ENCODE measurements around the gene RCC1.
"Not testable (repeated sequence)": the region's sequence is repeated elsewhere in the genome, so short reads cannot be mapped to it uniquely, and the experiment has no call there.

RCC1 gene

DNA sequence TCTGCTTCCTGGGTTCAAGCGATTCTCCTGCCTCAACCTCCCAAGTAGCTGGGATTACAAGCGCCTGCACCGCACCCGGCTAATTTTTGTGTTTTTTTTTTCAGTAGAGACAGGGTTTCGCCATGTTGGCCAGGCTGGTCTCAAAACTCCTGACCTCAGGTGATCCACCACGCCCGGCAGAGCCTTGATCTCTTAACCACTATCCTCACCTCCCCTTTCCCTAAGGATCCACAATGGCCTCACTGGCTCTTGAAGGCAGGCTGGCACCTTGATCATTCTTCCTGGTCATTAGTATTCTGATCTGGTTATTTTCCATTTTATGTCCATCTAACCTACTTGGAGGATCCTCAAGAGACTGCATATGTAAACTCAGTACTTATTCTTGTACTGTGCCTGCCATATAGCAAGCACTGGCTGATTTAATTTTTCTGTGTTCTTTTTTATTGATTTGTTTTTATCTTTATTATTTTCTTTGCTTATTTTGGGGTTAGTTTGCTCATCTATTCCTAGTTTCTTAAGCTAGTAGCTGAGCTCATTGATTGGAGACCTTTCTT, 6.3 kb downstream of the RCC1 start:
- peak in 1 of 2 experiments; percentile 28 for DNase-seq

DNA sequence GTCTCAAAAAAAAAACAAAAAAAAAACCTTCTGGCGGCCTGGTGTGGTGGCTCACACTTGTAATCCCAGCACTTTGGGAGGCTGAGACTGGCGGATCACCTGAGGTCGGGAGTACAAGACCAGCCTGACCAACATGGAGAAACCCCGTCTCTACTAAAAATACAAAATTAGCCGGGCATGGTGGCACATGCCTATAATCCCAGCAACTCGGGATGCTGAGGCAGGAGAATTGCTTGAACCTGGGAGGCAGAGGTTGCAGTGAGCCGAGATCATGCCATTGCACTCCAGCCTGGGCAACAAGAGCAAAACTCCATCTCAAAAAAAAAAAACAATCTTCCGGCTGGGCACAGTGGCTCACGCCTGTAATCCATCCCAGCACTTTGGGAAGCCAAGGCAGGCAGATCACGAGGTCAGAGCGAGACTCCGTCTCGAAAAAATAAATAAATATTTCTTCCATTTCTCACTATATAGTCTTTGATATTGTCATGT, 8.6 kb downstream of the RCC1 start:
- DNase-seq = not testable (repeated sequence)

DNA sequence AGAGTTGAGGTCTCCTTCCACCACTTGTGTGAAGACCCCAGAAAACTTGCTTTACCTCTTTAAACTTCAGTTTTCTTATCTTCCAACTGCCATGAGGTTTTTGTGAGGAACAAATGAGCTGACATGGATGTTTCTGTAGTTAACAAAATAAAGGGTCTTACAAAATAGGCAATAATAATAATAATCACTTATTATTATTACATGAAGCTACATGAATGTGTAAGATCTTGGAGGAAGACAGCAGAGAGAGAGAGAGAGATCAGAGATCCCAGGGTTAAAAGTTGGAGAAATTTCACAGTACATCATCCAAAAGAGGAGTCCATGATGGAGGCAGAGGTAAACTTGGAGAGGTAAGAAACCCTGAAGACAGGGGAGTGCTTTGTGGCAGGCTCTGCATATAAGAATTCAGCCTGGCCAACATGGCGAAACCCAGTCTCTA, 10.7 kb downstream of the RCC1 start:
- DNase-seq = no peak

DNA sequence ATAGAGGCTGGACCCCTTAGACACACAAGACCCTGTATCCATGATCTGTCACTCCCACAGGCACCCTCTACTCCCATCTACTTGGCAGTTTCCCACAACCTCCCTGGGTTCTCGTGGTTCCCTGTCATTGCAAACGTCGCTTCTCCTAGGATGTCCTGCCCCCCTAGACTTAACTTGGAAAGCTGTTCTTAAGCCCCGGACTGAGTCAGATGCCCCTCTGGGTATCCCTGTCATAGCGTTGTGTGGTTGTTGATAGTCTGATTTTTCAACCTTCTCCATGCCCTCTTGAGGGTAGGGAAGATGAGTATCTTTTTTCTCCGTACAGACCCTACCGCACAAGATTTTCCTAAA, 11.8 kb downstream of the RCC1 start:
- DNase-seq = peak in 1 of 2 experiments; percentile 55

DNA sequence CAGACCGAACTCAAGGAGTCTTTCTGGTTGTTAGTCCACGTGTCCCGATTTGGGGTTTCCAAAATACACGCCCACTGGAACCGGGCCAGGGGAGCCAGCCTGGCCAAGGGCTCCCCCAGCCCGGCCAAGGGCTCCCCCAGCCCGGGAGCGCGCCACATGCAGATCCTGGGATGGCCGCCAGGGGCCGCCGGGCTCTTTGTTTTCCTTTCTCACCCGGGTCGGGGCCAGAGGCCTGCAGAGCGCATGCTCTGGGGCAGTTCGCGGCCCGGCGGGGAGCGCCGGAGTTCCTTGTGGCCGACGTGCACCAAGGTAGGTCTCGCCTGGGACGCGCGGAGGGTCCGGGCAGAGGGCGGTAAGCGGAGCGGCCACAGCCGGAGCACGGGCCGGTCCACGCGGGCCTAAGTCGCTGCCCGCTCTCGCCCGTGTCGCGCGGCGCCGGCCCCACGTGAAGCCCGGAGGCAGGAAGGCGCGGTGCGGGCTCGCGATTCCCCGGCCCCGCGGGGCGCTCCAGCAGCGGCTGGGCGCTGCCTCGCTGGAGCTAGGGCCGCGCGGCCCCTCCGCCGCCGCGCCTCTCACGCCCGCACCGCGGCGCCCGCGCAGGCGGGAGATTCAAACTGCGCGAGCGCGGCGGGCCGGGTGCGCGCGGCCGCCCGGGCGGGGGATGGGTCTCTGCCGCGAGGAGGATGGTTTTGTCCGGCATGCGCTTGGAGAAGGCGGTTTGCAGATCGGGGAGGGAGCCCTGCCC, 12.3 kb downstream of the RCC1 start:
- peak; percentile 61 to 65 for DNase-seq

DNA sequence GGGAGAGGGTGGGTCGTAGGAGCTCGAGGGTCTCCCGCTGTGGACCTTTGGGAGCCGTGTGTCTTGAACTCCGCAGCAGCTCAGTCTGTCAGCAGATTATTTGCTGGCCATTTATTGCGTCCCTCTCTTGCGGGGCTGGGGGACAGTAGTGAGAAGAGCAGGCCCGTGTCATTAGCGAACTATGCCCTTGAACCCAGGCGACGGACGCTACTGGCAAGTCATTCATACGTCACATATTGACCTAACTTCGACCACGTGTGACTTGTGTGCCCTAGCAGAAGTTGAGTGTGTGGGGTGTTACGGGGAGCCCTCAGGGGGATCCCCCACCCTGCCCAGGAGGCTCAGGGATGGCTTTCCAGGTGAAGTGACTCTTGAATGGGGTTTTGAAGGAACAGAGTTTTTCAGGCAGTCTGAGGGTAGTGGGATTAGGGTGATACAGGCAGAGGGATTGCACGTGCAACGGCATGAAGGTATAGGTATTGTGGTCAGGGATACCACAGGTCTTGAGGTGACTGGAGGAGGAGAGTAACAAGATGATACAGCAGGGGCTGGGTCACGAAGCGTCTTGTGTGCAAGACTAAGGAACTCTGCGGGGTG, 13.0 kb downstream of the RCC1 start:
- DNase-seq = peak in 1 of 2 experiments; percentile 25

DNA sequence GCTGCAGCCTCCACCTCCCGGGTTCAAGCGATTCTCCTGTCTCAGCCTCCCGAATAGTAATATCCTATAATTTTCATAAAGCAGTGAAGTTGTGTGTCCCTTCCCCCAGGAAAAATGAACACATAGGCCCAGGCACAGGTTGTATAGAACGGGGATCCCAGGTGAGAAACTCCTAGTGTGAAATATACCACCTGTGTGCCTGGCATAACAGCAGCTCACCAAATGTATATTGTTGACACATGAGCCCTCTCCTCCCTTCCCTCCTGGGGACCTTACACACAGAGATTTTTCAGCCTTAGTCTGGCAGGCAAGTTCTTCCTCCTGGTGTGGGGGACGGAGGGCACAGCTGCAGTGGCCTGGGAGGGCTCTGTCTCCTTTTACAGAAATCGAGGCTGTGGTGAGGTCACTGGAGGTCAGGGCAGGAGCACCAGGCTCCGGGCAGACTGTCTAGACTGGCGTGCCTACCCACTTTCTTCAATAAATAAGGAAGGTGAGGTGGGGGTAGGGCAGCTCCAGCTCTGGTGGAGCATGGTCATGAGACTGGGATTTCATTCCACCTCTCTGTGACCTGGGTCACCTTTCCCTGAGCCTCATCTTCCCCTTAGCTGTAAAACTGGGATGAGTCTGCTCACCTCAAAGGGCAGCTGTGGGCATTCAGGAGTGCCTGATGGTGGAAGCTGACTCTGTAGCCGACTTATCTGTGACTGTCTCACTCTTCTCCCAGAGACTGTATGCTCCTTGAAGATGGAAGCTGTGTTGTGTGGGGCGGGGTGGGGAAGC, 14.3 kb downstream of the RCC1 start:
- DNase-seq = no peak

DNA sequence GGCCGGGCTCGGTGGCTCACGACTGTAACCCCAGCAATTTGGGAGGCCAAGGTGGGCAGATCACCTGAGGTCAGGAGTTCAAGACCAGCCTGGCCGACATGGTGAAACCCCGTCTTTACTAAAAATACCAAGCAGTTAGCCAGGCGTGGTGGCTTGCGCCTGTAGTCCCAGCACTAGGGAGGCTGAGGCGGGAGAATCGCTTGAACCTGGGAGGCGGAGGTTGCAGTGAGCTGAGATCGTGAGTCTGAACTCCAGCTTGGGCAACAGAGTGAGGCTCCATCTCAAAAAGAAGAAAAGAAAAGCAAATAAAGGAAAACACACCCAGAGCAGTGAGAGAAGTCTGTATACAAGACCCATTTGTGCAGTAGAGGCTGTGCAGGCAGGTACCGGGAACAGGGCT, 15.0 kb downstream of the RCC1 start:
- DNase-seq = not testable (repeated sequence)

DNA sequence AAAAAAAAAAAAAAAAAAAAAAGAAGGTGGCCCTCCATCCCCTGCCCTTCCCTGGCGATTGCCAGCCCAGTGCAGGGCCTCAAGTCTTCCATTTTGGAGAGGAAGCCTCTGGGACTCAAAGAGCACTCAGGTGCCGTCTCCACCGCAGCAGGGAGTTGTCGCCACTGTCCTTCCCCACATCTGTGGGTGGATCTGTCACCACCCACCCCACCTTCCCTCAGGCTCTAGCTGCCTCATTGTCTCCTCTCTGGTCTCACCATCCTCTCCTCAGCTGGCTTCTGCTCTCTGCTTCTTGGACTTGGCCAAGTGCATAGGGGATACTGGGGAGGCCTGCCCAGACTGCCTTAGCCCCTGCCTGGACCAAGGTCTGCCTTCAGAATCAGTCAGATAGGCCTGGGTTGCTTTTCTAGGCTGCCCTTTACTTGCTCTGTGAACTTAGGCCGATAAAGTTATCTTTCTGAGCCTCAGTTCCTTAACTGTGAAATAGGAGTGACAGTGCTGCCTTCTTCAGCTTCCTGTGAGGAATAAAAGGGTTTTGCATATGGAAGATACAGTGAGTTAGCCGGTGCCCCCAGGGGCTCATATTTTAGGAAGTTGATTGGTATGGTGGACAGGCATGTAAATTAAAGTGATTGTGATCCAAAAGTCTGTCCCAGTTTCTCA, 15.8 kb downstream of the RCC1 start:
- no peak for DNase-seq

DNA sequence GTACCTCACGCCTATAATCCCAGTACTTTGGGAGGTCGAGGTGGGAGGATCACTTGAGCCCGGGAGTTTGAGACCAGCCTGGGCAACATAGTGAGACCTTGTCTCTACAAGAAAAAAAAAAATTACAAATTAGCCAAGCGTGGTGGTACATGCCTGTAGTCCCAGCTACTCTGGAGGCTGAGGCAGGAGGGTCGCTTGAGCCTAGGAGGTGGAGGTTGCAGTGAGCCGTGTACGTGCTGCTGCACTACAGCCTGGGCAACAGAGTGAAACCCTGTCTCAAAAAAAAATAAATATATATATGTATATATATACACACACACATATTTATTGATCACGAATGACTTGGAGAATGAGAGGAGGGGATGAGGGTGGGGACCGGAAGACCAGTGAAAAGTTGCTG, 16.7 kb downstream of the RCC1 start:
- DNase-seq = not testable (repeated sequence)

DNA sequence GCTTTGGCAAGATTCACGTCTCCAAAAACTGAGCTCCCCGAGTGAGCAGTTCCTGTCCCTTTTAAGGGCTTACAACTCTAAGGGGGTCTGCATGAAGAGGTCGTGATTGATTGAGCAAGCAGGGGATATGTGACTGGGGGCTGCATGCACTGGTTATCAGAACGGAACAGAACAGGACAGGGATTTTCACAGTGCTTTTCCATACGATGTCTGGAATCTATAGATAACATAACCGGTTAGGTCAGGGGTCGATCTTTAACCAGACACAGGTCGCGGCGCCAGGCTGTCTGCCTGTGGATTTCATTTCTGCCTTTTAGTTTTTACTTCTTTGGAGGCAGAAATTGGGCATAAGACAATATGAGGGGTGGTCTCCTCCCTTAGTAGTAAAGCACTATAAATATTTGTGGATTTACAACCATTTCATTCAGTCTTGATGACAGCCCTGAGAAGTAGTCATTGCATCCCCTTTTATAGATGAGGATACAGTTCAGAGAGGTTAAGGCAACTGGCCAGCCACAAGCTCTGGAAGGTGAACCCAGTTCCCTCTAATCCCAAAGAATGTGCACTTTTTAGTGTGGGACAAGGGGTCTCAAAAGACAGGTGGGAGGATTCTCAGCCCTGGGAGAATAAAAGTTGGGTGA, 19.3 kb downstream of the RCC1 start:
- not testable (repeated sequence) for DNase-seq

DNA sequence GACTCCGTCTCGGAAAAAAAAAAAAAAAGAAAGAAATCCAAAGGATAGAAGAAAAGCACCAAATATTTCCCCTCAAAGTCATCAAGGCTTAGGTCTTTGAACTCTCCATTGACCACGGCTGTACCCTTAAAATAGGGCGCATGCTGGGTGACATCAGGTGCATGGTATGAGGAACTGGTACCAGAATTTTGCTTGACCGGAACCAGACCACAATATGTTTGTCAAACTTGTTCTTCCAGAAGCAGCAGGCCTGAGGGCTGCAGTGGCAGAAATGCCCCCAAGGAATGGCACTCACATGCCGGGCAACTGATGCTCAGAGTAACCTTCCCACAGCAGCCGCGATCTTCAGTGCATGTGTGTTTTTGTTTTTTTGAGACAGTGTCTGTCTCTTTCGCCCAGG, 21.0 kb downstream of the RCC1 start:
- no peak for DNase-seq

DNA sequence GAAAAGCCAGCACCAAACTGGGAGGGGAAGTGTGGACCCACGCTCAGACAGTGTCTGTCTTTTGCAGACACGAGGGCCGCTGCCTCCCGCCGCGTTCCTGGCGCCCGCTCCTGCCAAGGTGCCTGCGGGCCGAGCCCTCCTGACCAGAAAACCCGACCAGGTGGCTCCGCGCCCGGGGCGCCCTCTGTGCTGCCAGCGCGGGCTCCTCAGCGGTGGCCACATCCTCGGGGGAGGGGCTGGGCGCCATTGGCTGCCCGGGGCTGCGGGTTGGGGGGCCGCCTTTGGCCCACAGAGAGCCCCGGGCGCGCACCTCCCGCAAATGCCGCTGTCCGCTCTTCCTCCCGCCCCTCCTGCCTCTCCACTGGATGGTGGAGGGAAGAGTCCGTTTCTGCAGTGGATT, 24.6 kb downstream of the RCC1 start:
- DNase-seq = no peak

DNA sequence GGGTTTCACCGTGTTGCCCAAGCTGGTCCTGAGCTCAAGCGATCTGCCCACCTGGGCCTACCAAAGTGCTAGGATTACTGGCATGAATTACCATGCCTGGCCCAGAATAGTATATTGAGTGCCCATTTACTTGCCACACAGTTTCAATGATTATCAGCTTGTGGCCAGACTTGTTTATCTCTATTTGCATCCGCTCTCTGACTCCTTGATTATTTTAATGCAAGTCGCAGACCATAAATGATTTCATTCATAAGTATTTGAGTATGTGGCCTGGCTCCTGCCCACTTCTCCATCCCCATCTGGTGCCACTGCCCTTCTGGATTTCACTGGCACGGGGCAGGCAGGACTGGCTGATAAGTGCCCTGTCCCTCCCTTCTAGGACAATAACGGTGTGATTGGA, 28.8 kb downstream of the RCC1 start:
- DNase-seq = no peak

DNA sequence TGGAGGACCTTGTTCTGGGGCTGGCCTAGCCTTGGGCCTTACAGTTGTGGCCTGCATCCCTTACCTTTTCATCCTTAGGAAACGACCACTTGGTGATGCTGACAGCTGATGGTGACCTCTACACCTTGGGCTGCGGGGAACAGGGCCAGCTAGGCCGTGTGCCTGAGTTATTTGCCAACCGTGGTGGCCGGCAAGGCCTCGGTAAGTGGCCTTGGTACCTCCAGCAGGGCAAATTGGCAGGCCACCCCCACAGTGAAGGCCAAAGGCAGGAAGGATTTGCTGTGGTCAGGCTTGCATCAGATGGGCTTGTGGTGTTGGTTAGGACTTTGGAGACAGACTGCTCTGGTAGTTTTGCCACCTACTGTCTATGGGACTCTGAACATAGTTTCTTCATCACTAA, 29.3 kb downstream of the RCC1 start:
- no peak for DNase-seq

DNA sequence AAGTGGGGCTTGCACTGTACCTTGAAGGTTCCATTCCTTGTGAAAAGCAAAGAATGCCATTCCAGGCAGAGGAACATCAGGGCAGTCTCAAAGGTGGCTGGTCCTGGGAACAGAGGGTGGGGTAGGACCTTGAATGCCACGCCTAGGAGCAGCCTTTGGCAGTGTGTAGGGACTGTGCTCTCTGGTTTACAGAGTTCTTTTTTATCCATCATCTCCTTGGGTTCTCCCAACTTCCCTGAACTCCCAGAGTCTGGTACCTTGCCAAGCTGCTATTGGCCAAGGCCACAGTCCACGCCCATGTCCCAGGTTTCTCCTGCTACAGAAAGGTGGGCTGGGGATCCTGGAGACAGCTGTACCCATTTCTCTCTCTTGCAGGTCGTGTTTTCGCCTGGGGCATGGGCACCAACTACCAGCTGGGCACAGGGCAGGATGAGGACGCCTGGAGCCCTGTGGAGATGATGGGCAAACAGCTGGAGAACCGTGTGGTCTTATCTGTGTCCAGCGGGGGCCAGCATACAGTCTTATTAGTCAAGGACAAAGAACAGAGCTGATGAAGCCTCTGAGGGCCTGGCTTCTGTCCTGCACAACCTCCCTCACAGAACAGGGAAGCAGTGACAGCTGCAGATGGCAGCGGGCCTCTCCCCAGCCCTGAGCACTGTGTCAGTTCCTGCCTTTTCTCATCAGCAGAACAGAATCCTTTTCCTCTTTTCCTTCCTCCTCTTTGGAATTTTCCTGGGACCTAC, 31.8 kb downstream of the RCC1 start:
- no peak for DNase-seq

DNA sequence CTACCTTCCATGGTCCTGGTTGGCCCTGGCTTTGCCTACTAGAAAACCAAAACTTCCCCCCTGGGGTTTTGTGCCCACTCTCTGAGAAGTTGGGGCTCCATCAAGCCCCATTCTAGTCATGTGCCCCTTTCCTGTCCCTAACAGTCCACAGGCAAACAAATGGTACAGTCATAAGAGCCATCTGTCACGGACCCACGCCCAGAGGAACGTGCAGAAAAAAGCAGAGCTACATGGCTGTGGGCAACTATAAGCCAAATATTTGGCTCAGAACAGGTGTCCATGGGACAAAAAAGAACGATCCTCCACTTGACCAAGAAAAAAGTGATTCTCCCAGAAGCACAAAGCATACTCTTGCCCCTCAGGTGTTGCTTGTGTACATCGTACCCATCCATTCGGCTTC, 32.4 kb downstream of the RCC1 start:
- no peak for DNase-seq

DNA sequence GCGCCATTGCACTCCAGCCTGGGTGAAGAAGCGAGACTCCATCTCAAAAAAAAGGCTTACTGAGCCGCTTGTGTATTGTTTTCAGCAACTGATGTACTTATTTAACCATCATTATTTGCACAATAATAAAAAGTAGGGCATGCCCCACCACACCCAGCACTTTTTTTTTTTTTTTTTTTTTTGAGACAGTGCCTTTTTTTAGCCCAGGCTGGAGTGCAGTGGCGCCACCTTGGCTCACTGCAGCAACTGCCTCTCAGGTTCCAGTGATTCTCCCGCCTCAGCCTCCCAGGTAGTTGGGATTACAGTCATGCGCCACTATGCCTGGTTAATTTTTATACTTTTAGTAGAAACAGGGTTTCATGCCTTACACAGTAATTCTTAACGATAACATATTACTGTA, 34.8 kb downstream of the RCC1 start:
- DNase-seq = no peak

DNA sequence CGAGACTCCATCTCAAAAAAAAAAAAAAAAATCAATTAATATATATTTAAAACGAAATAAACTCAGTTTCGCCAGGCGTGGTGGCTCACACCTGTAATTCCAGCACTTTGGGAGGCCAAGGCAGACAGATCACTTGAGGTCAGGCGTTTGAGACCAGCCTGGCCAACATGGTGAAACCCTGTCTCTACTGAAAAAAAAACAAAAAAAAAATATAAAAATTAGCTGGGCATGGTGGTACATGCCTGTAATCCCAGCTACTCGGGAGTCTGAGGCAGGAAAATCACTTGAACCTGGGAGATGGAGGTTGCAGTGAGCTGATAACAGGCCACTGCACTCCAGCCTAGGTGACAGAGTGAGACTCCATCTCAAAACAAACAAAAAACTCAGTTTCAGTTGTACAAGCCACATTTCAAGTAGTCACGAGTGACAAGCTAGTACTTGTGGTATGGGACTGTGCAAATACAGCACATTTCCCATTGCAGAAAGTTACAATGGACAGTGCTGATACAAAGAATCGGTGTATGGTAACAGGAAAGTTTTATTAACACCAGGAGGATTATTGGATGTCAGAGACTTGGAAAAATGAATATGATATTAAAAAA, 35.7 kb downstream of the RCC1 start:
- DNase-seq = not testable (repeated sequence)

DNA sequence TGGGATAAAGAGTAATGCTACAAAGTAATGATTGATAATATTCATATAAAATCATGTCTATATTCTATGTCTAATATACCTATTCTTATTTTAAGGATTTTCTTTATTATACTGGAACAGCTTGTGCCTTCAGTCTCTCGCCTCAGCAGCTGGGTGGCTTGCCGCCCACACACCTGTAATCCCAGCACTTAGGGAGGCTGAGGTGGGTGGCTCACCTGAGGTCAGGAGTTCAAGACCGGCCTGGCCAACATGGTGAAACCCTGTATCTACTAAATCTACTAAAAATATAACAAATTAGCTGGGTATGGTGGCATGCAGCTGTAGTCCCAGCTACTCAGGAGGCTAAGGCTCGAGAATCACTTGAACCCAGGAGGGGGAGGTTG, 39.4 kb downstream of the RCC1 start:
- DNase-seq = no peak

DNA sequence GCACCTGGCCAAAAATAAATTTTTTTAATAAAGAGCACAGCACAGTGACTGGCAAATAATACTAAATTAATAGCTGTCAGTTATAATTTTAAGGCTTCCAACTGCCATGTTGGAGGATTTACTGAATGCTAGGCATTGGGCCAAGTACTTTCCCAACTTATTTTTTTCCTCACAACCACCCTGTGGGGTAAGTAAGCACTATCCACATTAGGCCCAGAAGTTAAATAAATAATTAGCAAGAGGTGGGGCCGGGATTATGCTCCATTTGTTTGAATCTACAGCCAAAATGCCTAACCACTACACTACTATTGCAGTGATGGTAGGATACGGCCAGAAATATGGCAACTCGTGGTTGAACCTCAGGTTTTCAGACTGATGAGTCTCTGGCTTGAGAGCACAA, 42.5 kb downstream of the RCC1 start:
- no peak for DNase-seq
